Tibial nerve (tissue), 3 donors: Measurements from ENCODE around the gene MBD3L5.

Experiments used
- CTCF ChIP-seq, 5 experiments: fragments of 200-600 bp in 3 of 5; fragments of 450-650 bp in 2 of 5; sonication (generic) in 3 of 5; IDR thresholded peaks; one replicate each; pipeline ENCODE4 v1.5.1; 2016 to 2019; ENCODE audit warnings: antibody characterized with exemption in 5 of 5, mild to moderate bottlenecking in 3 of 5, moderate library complexity in 2 of 5
- POLR2A ChIP-seq, 2 donors: fragments of 450-650 bp; IDR thresholded peaks; one replicate each; pipeline ENCODE4 v1.6.1; 2017; ENCODE audit warnings: antibody characterized with exemption in 2 of 2, mild to moderate bottlenecking in 2 of 2, moderate library complexity in 2 of 2

- TF ChIP-seq CTCF (IDR thresholded peaks at IDR 0.05) (no peak), POLR2A (IDR thresholded peaks at IDR 0.05) (no peak)
Observed at GRCh38 chr19:7076151-7076550, 45.8 kb downstream of the MBD3L5 start.
